WI38 (cell line): ENCODE measurements around the gene CCDC116.
"Not testable (repeated sequence)": the region's sequence is repeated elsewhere in the genome, so short reads cannot be mapped to it uniquely, and the experiment has no call there.

Experiments
- H3K4me3 ChIP-seq: 2 replicates; pipeline ENCODE4 v1.5.1; 2011; ENCODE audit warnings: low read depth, mild to moderate bottlenecking, control low read depth, low read length
- TF ChIP-seq, protein P1 (sequence below): IDR thresholded peaks from 2 replicates; pipeline ENCODE4 v1.5.1; 2012; ENCODE audit warnings: low read depth, mild to moderate bottlenecking, control low read depth, low read length

Gene CCDC116

DNA sequence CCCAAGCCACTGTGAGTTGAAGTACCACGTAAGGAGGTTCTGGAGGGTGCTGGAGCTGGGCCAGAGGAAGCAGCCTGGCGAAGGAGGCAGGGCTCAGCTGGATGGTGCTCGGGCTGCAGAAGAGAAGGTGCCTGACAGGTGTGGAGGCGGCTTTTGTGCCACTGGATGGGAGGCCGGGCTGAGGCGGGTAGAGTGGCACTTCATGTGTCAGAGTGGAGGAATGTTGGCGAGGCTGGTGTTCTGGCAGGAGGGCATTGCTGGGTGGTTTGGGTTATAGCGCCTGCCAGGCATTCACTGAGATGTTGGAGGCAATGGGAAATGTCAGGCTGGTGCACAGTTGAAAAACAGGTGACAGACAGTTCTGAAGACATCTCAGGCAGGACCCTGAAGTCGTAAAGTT lies 40.9 kb upstream of the CCDC116 start:
- TF ChIP-seq, protein P1, sequence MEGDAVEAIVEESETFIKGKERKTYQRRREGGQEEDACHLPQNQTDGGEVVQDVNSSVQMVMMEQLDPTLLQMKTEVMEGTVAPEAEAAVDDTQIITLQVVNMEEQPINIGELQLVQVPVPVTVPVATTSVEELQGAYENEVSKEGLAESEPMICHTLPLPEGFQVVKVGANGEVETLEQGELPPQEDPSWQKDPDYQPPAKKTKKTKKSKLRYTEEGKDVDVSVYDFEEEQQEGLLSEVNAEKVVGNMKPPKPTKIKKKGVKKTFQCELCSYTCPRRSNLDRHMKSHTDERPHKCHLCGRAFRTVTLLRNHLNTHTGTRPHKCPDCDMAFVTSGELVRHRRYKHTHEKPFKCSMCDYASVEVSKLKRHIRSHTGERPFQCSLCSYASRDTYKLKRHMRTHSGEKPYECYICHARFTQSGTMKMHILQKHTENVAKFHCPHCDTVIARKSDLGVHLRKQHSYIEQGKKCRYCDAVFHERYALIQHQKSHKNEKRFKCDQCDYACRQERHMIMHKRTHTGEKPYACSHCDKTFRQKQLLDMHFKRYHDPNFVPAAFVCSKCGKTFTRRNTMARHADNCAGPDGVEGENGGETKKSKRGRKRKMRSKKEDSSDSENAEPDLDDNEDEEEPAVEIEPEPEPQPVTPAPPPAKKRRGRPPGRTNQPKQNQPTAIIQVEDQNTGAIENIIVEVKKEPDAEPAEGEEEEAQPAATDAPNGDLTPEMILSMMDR: no peak
- H3K4me3 ChIP-seq: no peak overlapping the region

DNA sequence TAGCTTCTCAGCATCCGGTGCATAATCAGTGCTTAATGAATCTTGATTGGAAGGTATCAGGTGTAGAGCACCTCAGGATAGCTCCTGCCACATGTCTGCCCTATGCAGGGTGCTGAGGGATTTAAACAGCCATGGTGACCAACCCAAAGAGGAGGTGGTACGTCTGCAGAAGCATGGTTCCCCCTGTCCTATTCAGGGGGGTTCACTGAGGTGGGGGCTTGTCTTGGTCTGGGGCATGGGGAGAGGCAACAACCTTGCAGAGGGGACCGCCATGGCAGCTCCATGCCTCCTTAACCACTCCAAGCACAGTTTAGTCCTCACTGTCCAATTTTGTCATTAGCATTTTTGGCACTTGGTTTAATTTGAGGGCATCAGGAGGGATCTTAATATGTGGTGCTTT lies 40.1 kb upstream of the CCDC116 start:
- TF ChIP-seq, protein P1: no peak
- H3K4me3 ChIP-seq: no peak overlapping the region

DNA sequence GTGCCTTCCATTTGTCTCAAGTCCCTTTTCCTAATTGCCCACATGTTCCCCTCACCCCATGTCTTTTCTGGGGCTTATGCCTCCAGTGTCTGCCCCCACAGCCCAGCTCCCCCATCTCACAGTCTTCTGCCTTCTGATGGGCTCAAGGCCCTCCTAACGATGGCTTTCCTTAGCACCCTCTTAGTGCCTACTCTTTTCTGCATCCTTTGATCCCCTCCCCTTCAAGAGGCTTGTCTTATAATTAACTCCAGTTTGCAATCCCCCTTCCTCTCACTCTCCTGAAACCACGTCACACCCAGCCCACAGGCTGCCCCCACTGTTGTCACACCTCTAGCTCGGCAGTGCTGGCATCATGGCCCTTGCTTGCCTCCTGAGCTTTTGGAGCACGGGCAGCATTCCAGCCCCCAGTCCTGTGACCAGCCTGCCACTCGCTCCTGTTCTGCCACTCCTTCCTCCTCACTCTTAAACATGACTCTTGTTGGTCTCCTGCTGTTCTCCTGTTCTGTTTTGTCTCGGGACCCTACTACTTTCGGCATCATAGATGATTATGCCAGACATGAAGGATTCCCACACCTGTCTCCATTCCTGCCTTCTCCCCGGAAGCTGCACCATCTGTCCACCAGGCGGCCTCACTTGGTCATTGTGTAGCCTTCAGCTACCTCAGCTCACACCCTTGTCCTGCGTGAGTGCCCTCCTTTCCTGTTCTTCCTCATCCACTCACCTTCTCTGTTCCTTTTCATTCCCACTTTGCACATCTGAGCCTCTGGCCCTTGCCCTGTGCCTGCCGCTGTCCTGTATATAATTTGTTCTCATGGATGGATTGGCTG lies 38.9 kb upstream of the CCDC116 start:
- TF ChIP-seq, protein P1: 0 out of 2 replicates have a peak, but pooled peaks have one; percentile 30
- H3K4me3 ChIP-seq: no peak overlapping the region

DNA sequence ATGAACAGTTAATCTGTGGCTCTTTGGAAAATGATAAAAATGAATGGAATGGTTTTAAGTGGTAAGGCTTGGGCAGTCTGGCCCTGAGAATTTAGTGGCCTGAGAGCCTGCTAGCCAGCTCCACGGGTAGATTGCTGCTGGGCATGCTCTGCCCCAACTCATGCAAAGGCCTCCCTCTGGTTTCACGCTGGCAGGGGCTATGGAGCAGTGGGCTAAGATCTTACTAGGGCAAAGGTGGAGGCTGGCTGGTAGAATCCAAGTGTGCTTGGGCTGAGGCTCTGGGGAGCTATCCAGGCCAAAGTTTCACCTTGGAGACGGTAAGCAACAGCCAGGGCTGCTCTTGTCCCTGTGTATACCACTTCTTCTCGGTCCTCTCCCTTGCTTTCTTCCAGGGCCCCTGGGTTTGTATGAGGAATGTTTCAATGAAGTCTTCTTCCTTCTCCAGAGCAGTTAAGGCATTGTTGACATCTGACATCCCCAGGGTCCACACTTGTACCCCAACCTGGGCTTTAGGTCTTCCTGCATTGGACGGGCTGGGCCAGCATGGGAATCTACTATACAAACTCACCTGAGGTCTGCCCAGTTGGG lies 37.6 kb upstream of the CCDC116 start:
- TF ChIP-seq, protein P1: no peak
- H3K4me3 ChIP-seq: no peak overlapping the region

DNA sequence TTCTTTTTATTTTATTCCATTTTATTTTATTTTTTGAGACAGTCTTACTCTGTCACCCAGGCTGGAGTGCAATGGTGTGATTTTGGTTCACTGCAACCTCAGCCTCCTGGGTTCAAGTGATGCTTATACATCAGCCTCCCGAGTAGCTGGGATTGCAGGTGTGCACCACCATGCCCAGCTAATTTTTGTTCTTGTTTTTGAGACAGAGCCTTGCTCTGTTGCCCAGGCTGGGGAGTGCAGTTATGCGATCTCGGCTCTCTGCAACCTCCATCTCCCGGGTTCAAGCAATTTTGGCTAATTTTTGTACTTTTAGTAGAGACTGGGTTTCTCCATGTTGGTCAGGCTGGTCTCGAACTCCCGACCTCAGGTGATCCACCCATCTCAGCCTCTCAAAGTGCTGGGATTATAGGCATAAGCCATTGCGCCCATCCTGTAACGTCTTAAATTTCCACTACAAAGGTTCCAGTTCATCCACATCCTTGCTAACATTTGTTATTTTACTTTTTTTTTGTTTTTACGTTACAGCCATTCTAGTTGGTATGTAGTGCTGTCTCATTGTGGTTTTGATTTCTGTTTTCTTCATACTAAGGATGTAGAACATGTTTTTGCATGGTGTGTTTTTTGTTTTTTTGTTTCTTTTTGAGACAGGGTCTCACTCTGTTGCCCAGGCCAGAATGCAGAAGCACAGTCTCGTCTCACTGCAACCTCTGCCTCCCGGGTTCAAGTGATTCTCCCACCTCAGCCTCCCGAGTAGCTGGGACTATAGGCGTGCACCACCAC lies 36.0 kb upstream of the CCDC116 start:
- H3K4me3 ChIP-seq: not testable (repeated sequence)

DNA sequence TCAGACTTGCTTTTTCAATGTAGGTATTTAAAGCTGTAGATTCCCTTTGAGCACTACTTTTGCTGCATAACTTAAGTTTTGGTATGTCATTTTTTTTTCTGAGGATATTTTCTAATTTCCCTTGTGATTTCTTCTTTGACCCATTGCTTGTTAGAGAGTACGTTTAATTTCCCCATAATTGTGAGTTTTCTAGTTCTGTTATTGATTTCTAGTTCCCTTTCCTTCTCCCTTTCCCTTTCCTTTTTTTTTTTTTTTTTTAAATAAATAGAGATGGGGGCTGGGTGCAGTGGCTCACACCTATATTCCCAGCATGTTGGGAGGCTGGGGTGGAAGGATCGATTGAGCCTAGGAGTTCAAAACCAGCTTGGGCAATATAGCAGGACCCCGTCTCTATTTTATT lies 34.3 kb upstream of the CCDC116 start:
- H3K4me3 ChIP-seq: no peak overlapping the region
- TF ChIP-seq, protein P1: no peak

DNA sequence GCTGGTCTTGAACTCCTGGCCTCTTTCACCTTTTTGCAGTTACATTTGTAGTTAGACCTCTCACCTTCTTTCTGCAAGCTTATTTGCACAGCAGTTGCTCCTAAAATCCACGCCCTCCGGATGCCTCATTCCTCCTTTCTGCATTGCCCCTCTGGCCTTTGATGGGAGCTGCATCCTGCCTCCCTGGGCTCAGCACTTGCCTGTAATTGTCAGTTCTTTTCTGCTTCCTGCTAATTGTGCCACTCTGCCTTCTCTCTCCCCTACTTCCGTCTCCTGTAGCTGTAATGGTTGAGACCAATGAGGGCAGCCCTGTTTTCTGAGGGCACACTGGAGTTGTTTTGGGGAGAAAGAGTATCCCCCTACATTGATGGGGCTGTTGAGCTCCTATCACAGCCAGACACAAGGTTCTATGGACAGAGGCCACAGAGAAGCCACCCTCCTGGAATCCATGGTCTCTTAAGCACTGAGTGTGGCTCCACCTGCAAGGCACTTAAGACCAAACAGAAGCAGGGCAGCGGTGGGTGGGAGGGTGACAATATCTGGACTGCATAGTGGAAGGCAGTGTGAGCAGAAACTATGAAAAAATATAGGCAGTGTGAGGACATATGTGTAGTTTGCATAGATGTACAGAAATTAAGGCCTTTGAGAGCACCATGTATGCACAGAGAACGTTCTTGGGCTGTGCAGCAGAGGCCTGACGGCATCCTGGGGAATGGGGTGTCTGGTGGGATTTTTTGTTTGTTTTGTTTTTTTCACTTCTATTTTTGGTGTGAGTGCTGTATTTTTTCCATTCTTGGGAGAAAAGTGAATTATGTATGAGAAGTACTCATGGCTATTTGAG lies 33.3 kb upstream of the CCDC116 start:
- no peak overlapping the region for H3K4me3 ChIP-seq
- TF ChIP-seq, protein P1: no peak
